Panc1 (cell line): ENCODE measurements around the gene GPR152. TPM values are rescaled to one million over a fixed set of nuclear protein-coding genes. Genes with fewer than 3 reads are reported as not detected.

Experiments
- ATAC-seq: fragments of 200-7000 bp; cut with Tn5 transposase; 2 replicates; pipeline ENCODE4 v1.9.1; 2020; ENCODE audit warnings: mild to moderate bottlenecking, moderate library complexity
- BruUV-seq: library from RNA; stranded (reverse); fragments of 400-500 nt; replicated peaks from 2 replicates; lab custom pipeline; 2021; lab: Mats Ljungman, UMichigan
- CTCF ChIA-PET: fragments of 300-600 bp; sonication (Branson Sonifier 250); formaldehyde crosslinking; loops from one replicate; lab custom pipeline; 2022; ENCODE audit warnings: antibody characterized with exemption; lab: Charles Lee
- POLR2A ChIA-PET: fragments of 300-600 bp; sonication (Branson Sonifier 250); formaldehyde crosslinking; loops from one replicate; lab custom pipeline; 2022; ENCODE audit warnings: antibody characterized with exemption; lab: Charles Lee
- DNase-seq: peaks from one replicate; pipeline ENCODE4 v3.0.0-alpha.2; 2010; ENCODE audit warnings: low read depth, low spot score
- H3K27ac ChIP-seq: 2 replicates; pipeline ENCODE4 v1.5.1; 2011; ENCODE audit warnings: mild to moderate bottlenecking, low read length, inconsistent platforms
- H3K27me3 ChIP-seq: fragments of 200-500 bp; sonication (Bioruptor generic); 2 replicates; pipeline ENCODE4 v1.6.0; 2014; ENCODE audit warnings: low read length, inconsistent platforms; ENCODE audit not compliant: control insufficient read depth, insufficient read depth
- H3K36me3 ChIP-seq: fragments of 200-500 bp; sonication (Bioruptor generic); 2 replicates; pipeline ENCODE4 v1.5.1; 2014; ENCODE audit warnings: inconsistent platforms, mild to moderate bottlenecking, low read length, moderate library complexity; ENCODE audit not compliant: control insufficient read depth, insufficient read depth
- H3K4me1 ChIP-seq: 2 replicates; pipeline ENCODE4 v1.5.1; 2011; ENCODE audit warnings: inconsistent platforms, mild to moderate bottlenecking, low read length, moderate library complexity; ENCODE audit not compliant: control insufficient read depth, insufficient read depth
- H3K4me3 ChIP-seq, 2 experiments: 2 replicates each; pipeline ENCODE4 v1.5.1; 2011 to 2012; ENCODE audit warnings: low read depth in 2 of 2, low read length in 2 of 2, mild to moderate bottlenecking in 2 of 2, inconsistent platforms in 1 of 2, moderate library complexity in 1 of 2
- H3K9me3 ChIP-seq: fragments of 200-500 bp; sonication (Bioruptor generic); 2 replicates; pipeline ENCODE4 v1.5.1; 2014; ENCODE audit warnings: low read depth, mild to moderate bottlenecking, inconsistent platforms, low read length, moderate library complexity; ENCODE audit not compliant: control insufficient read depth, insufficient read depth
- POLR2AphosphoS5 ChIP-seq: IDR thresholded peaks from 2 replicates; pipeline ENCODE4 v1.6.1; 2012; ENCODE audit warnings: mild to moderate bottlenecking, low read depth, low read length, moderate library complexity
- REST ChIP-seq, 2 experiments: IDR thresholded peaks; 2 replicates each; pipeline ENCODE4 v1.6.1; 2011 to 2012; ENCODE audit warnings: low read depth in 2 of 2, control low read depth in 1 of 2, low read length in 1 of 2, mild to moderate bottlenecking in 1 of 2, moderate library complexity in 1 of 2; ENCODE audit not compliant: insufficient read depth in 1 of 2
- SIN3A ChIP-seq: IDR thresholded peaks from 2 replicates; pipeline ENCODE4 v1.6.1; 2012; ENCODE audit warnings: low read depth, mild to moderate bottlenecking, low read length, moderate library complexity, borderline replicate concordance; ENCODE audit not compliant: insufficient read depth
- TCF7L2 ChIP-seq: IDR thresholded peaks from 2 replicates; pipeline ENCODE4 v1.6.1; 2011; ENCODE audit warnings: mild to moderate bottlenecking, low read depth, low read length, inconsistent platforms
- in situ Hi-C: cut with HindIII; loops from 2 replicates; pipeline ENCODE4 v1.10.0; 2016; ENCODE audit warnings: low sequenced_read_pairs, low pct_unique_long_range_greater_than_20kb
- intact Hi-C: fragments of 100-400 bp; cut with micrococcal nuclease; formaldehyde crosslinking; loops from one replicate; pipeline ENCODE4 v1.10.0; 2022; ENCODE audit not compliant: unreplicated experiment
- total RNA-seq: library from RNA; stranded (reverse); gene quantifications from one replicate; pipeline ENCODE4 v1.2.1, GENCODE V29; 2021; ENCODE audit not compliant: unreplicated experiment
- TF ChIP-seq, protein P1 (sequence below): fragments of 450-650 bp; IDR thresholded peaks from 2 replicates; pipeline ENCODE4 v1.5.1; 2017; ENCODE audit warnings: mild to moderate bottlenecking

GPR152 gene
- total RNA-seq, 1 experiment from 2014 or later, result not detected

- H3K27me3 ChIP-seq, result no peaks in the 10 kb centered on the region
- ATAC-seq (peak; percentile 43), DNase-seq (no peak)
- H3K4me1 ChIP-seq, result peaks cover 70% of the 10 kb centered on the region
- no peak for TF ChIP-seq SIN3A
- TF ChIP-seq, protein P1, sequence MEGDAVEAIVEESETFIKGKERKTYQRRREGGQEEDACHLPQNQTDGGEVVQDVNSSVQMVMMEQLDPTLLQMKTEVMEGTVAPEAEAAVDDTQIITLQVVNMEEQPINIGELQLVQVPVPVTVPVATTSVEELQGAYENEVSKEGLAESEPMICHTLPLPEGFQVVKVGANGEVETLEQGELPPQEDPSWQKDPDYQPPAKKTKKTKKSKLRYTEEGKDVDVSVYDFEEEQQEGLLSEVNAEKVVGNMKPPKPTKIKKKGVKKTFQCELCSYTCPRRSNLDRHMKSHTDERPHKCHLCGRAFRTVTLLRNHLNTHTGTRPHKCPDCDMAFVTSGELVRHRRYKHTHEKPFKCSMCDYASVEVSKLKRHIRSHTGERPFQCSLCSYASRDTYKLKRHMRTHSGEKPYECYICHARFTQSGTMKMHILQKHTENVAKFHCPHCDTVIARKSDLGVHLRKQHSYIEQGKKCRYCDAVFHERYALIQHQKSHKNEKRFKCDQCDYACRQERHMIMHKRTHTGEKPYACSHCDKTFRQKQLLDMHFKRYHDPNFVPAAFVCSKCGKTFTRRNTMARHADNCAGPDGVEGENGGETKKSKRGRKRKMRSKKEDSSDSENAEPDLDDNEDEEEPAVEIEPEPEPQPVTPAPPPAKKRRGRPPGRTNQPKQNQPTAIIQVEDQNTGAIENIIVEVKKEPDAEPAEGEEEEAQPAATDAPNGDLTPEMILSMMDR, result no peak; the same call in 1 of the 2 replicates
- TF ChIP-seq REST (IDR thresholded peaks at IDR 0.05; ENCODE audit: insufficient read depth in 1 of 2, low read depth in 2 of 2, low read length in 1 of 2), result peak in 1 of 2 experiments; percentile 34; a peak in 1 of 4 replicates
- TF ChIP-seq POLR2AphosphoS5, result no peak; the same call in 1 of the 2 replicates
- TF ChIP-seq TCF7L2, result no peak
- in situ Hi-C loops, result no loop called here
- intact Hi-C loops, result no loop called here
- CTCF ChIA-PET, result interaction anchor here (0.6 to 0.9 kb wide), 3 partner anchors 12 to 26 kb away, joined by 3 read pairs; no protein-coding TSS in a partner anchor
- no peaks in the 10 kb centered on the region for H3K9me3 ChIP-seq
- POLR2A ChIA-PET, result interaction anchor here (0.6 kb wide), 1 partner anchor 64 kb away, joined by 3 read pairs; no protein-coding TSS in a partner anchor
- no peak overlapping the region for H3K4me3 ChIP-seq
- H3K27ac ChIP-seq, result peak overlapping the region; percentile 79; the same call in 1 of the 2 replicates
- H3K36me3 ChIP-seq, result peaks cover 2% of the 10 kb centered on the region; the same call in 1 of the 2 replicates
- BruUV-seq, result no TSS peak
These were observed 13.0 kb downstream of the GPR152 start for GRCh38 chr11:67439321-67440228.

DNA sequence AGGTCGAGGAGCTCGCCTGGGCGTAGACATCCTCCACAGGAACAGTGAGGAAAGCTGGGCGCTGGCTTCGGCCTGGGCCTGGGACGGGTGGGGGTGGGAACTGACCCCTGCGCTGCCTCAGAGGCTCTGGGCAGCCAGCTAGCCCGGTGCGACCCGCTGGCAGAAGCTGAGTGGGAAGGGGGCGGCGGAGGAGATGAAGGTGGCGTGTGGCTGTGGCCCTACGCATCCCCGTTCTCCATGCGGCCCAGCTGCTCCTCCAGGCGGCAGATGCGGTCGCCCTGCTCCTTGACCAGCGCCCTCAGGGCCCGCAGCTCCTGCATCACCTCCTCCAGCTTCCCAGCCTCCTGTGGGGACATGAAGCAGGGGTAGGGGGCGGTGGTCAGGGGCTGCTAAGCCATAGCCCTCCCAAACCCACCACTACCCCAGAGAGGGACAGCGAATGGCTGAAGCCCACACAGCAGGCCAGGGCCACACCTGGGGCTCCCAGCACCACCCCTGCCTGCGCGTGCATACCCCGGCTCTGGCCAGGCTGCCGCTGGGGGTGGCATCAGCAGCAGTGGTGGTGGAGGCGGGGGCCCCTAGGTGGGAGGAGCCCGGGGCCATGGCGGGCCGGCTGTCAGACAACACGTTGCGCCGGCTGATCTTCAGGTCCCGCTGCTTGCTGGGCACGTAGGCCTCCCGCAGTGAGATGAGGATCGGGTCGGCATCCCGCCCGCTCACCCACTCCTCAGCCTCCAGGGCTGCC, 14.2 kb downstream of the GPR152 start:
- POLR2A ChIA-PET, result no interaction called here
- Histone ChIP-seq H3K9me3 (no peaks in the 10 kb centered on the region), H3K36me3 (peaks cover 2% of the 10 kb centered on the region; the same call in 1 of the 2 replicates), H3K27ac (peak overlapping the region; percentile 79), H3K27me3 (no peaks in the 10 kb centered on the region), H3K4me1 (peaks cover 76% of the 10 kb centered on the region), H3K4me3 (no peak overlapping the region)
- peak; percentile 36 for ATAC-seq
- intact Hi-C loops, result no loop called here
- CTCF ChIA-PET, result interaction anchor here (0.6 to 0.9 kb wide), 5 partner anchors 13 to 68 kb away, joined by 3 read pairs; no protein-coding TSS in a partner anchor
- in situ Hi-C loops, result no loop called here
- TSS peak; percentile 58 for BruUV-seq
- TF ChIP-seq SIN3A, result 0 out of 2 replicates have a peak, but pooled peaks have one; percentile 23
- TF ChIP-seq TCF7L2, result no peak
- TF ChIP-seq POLR2AphosphoS5, result peak; percentile 68; the same call in 1 of the 2 replicates
- no peak for TF ChIP-seq REST (IDR thresholded peaks at IDR 0.05; ENCODE audit: insufficient read depth in 1 of 2, low read depth in 2 of 2, low read length in 1 of 2)
- TF ChIP-seq, protein P1, result no peak
- no peak for DNase-seq
